CD4-positive, alpha-beta T cell treated with Interleukin-15 for 4 hours (primary cell): ENCODE measurements around the gene CISTR.
"Not testable (repeated sequence)": the region's sequence is repeated elsewhere in the genome, so short reads cannot be mapped to it uniquely, and the experiment has no call there.

ENCODE experiments used
- DNase-seq: peaks from one replicate; pipeline ENCODE4 v3.0.0-alpha.2; 2020; ENCODE audit warnings: low spot score

The CISTR gene

GRCh38 chr12:53751336-53752191 is at the start of gene CISTR:
TSS of gene CISTR (minus strand) at chr12:53751979.
- DNase-seq = peak; percentile 26

- DNase-seq = no peak
Observed at GRCh38 chr12:53798575-53798974, 46.8 kb upstream of the CISTR start.

GRCh38 chr12:53795927-53796326 is 44.1 kb upstream of the CISTR start:
- no peak for DNase-seq

GRCh38 chr12:53793221-53793620 is 41.4 kb upstream of the CISTR start:
- no peak for DNase-seq

- peak; percentile 36 for DNase-seq
Observed at GRCh38 chr12:53791735-53792326, 40.1 kb upstream of the CISTR start.

- no peak for DNase-seq
Observed at GRCh38 chr12:53789570-53789969, 37.8 kb upstream of the CISTR start.

- no peak for DNase-seq
Observed at GRCh38 chr12:53788892-53789291, 37.1 kb upstream of the CISTR start.

GRCh38 chr12:53786411-53786810 is 34.6 kb upstream of the CISTR start:
- DNase-seq = no peak

GRCh38 chr12:53785161-53785560 is 33.4 kb upstream of the CISTR start:
- no peak for DNase-seq

GRCh38 chr12:53782093-53782703 is 30.4 kb upstream of the CISTR start:
- no peak for DNase-seq

GRCh38 chr12:53781228-53781801 is 29.5 kb upstream of the CISTR start:
- DNase-seq = no peak

GRCh38 chr12:53780323-53780722 is 28.5 kb upstream of the CISTR start:
- DNase-seq = no peak

- DNase-seq = not testable (repeated sequence)
Observed at GRCh38 chr12:53779679-53780078, 27.9 kb upstream of the CISTR start.

GRCh38 chr12:53777936-53778644 is 26.3 kb upstream of the CISTR start:
- DNase-seq = no peak

GRCh38 chr12:53777412-53777811 is 25.6 kb upstream of the CISTR start:
- DNase-seq = no peak

GRCh38 chr12:53776872-53777271 is 25.1 kb upstream of the CISTR start:
- DNase-seq = no peak

GRCh38 chr12:53775478-53776145 is 23.8 kb upstream of the CISTR start:
- no peak for DNase-seq

- DNase-seq = no peak
Observed at GRCh38 chr12:53770281-53770680, 18.5 kb upstream of the CISTR start.

- no peak for DNase-seq
Observed at GRCh38 chr12:53768976-53769375, 17.2 kb upstream of the CISTR start.

- no peak for DNase-seq
Observed at GRCh38 chr12:53766881-53767280, 15.1 kb upstream of the CISTR start.

GRCh38 chr12:53765891-53766290 is 14.1 kb upstream of the CISTR start:
- DNase-seq = no peak

- no peak for DNase-seq
Observed at GRCh38 chr12:53764615-53765014, 12.8 kb upstream of the CISTR start.
